Posterior vena cava (tissue), 2 donors: ENCODE data around the gene PMEPA1. TPM values are rescaled to one million over a fixed set of nuclear protein-coding genes. Genes with fewer than 3 reads are reported as not detected.

ENCODE experiments used
- DNase-seq: peaks from one replicate; pipeline ENCODE4 v3.0.0-alpha.2; 2020; ENCODE audit warnings: low spot score
- intact Hi-C, 2 donors: fragments of 100-400 bp; cut with DNase I; formaldehyde crosslinking; loops; one replicate each; pipeline versions ENCODE4 v1.14.1 to v1.14.2; 2022 to 2023
- total RNA-seq, 2 donors: library from RNA; stranded (reverse); fragmentation: NEBNext Ultra II Directional; extraction: Animal tissue kit (Norgen Biotek cat#: 25700); gene quantifications; one replicate each; pipeline ENCODE4 v1.2.1, GENCODE V29; 2021
- donor health status: DM: yes; HTN: yes; CAD: no.
- donor health status: DM: yes; HTN: yes; CAD: no.

The PMEPA1 gene
- total RNA-seq, 2 donors from 2014 or later: 45.6 to 55.6 TPM

DNA sequence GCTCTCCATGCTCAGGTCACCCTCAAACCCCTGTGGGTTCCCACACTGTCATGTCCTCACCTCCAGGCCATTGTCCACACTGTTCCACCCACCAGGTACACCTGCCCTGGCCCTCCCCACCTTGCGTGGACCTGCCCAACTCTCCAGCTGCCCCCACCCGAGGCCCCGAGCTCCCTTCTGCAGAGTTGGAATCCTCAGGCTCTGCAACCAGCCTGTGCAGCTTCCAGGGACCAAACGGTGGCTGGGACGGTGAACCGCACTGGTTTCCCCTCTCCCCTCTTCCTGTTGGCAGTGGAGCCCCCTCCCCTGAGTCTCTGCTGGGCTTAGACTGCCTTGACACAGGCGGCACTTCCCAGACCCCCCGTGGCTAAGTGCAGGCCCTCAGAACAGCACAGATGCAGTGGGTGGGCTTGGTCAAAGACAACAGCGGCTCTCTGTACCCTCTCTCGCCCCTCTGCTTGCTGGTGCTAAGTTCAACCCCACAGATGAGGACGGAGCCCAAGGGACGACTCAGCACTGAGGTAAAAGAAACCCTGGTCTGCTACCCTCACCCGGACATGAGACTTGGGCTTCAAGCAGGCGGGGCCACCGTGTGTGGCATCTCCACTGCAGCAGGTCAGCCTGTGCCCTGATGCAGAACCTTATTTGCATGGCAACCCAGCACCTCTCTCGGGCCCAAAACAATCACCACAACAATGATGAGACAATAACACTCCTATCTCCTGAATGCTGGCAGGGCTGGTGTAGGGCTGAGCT, 100.6 kb downstream of the PMEPA1 start:
- DNase-seq: peak; percentile 62
- intact Hi-C loops: no loop called here

- DNase-seq: peak; percentile 76
- intact Hi-C loops: no loop called here
Observed at GRCh38 chr20:57608516-57608915, 101.3 kb downstream of the PMEPA1 start.

- no peak for DNase-seq
- intact Hi-C loops: no loop called here
Observed at GRCh38 chr20:57605878-57606277, 103.9 kb downstream of the PMEPA1 start.

GRCh38 chr20:57605045-57605444, 104.8 kb downstream of the PMEPA1 start:
- no peak for DNase-seq
- intact Hi-C loops: no loop called here

DNA sequence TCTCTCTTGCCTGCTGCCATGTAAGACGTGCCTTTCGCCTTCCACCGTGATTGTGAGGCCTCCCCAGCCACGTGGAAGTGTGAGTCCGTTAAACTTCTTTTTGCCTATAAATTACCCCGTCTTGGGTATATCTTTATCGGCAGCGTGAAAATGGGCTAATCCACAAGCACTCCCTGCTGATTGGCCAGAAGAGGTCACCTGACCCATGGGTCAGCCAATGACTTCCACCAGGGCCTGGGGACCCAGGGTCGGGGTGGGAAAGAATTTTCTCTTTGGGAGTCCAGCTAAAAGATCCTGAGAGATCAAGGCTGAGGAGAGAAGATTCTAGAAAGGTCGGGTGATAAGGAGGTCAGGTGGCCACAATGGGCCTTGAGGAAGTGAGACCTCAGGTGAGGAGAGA, 106.7 kb downstream of the PMEPA1 start:
- intact Hi-C loops: no loop called here

GRCh38 chr20:57601737-57602136, 108.1 kb downstream of the PMEPA1 start:
- no peak for DNase-seq
- intact Hi-C loops: loop anchor here in 1 of 2 donors (1.0 kb wide), 1 partner anchor 616 kb away; no protein-coding TSS in a partner anchor

More for the DNA sequence above, 106.7 kb downstream of the PMEPA1 start:
- DNase-seq: no peak

DNA sequence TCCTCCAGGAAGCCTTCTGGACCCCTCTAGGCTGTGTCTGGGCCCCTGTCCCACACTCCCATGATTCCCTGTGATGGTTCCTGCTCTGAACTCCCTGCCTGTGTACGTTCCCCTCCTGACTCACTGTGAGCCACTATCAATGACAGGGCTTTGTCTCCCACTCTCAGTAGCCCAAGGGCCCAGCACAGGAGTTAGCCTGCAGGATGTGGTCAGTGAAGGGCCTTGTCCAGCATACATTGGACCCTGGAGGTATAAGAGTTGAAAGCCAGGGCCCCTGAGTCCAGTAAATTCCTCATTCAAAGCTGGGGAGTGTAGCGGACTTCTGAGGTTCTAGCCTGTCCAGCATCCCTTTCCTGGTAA, 108.6 kb downstream of the PMEPA1 start:
- intact Hi-C loops: no loop called here
- no peak for DNase-seq

- DNase-seq: no peak
- intact Hi-C loops: no loop called here
Observed at GRCh38 chr20:57600320-57601210, 109.2 kb downstream of the PMEPA1 start.

- intact Hi-C loops: loop anchor here in 1 of 2 donors (10.0 kb wide), 1 partner anchor 214 kb away; no protein-coding TSS in a partner anchor
- no peak for DNase-seq
Observed at GRCh38 chr20:57598491-57598890, 111.3 kb downstream of the PMEPA1 start.

Other genes starting within 250 kb of the PMEPA1 start
- gene CTCFL, start 184.9 kb downstream of the PMEPA1 start, total RNA-seq: not detected
- under 1 TPM; 0.57 to 0.93 TPM for gene PCK1, start 148.9 kb downstream of the PMEPA1 start, total RNA-seq
- under 1 TPM; 0.24 to 0.37 TPM for gene ZBP1, start 89.6 kb downstream of the PMEPA1 start, total RNA-seq